Colon (tissue), 2 donors: ENCODE data around the gene BRI3.

Experiments used
- FAIRE-seq: peaks from 2 replicates; lab custom pipeline; 2012; peaks lifted over from hg19 to GRCh38; lab: Jason Lieb, UNC
- donor health status: control.
- donor health status: control.

The BRI3 gene, protein sequence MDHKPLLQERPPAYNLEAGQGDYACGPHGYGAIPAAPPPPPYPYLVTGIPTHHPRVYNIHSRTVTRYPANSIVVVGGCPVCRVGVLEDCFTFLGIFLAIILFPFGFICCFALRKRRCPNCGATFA

DNA sequence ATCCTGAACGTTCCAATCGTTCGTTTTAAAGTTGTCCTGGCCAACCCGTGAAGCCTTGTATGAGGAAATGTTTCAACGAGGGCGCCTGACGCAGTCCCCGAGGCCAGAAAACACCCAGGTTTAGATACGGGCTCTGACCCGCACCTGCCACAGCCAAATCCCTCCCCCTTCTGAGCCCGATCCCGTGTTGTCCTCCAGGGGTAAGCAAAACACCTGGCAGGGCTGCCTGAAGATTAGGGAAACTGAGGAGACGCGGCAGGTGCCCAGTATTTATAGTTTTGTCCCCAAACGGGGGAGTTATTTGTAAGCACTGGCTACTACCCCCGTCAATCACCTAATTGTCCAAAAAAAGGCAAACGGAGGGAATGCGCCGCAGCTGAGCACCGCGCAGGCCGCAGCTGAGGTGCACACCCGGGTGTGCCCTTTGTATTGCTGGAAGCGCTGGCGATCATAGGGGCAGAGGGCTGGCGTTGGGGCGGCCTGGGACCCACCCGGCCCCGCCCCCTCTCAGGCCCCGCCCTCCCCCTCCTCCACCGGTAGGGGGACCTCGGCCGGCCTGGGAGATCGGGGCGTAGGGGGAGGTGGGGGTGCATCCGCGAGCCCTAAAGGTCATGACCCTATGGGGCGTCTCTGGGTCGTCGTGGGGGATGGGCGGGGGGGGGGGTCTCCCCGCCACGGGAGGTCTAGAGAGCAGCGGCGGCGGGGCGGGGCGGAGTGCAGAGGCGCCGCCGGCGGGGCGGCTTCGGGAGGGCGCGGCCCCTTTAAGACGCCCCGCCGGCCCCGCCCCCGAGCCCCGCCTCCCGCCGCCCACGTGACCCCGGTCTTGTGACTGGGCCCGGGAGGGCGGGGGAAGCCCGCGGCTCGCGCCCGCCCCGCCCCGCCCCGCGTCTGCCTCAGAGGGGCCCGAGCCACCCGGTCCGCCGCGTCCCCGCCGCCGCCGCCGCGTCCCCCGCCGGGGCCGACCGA is at the start of gene BRI3:
Gene BRI3 (plus strand): TSS at position 896 of the 966 bp plus-strand sequence. CDS start 110 bp downstream, outside the sequence.
- FAIRE-seq: no peak

DNA sequence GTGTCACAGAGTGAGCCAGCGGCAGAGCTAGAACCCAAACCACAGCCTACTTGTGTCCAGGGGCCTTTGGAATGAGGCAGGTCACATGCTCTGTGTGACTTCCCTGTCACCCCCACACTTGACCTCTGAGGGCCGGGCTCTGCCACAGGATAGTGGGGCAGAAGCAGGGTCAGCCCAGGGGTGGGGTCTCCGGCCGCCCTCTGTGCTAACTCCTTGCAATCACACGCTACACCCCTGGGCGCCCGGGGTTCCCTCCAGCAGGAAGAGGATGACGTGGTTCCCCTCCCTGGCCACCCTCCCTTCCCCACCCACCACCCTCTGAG is 49.3 kb upstream of the BRI3 start:
- FAIRE-seq: no peak

DNA sequence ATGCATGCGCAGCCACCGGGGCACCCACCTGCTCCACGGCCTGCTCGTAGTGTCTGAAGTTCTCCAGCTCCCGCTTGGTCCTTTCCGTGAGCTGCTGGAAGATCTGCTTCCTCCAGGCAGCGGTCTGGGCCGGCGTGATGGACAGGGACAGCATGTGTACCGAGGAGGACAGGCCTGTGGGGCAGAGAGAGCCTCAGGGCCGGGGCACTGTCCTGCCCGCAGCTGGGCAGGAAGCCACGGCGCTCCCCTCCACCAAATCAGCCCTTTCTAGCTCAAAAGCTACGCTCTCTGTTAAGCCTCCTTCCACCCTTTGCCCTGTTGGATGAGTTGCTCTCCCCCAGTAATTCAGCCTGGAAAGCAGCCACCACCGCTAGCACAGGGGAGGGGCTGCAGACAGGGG is 48.7 kb upstream of the BRI3 start:
- no peak for FAIRE-seq

DNA sequence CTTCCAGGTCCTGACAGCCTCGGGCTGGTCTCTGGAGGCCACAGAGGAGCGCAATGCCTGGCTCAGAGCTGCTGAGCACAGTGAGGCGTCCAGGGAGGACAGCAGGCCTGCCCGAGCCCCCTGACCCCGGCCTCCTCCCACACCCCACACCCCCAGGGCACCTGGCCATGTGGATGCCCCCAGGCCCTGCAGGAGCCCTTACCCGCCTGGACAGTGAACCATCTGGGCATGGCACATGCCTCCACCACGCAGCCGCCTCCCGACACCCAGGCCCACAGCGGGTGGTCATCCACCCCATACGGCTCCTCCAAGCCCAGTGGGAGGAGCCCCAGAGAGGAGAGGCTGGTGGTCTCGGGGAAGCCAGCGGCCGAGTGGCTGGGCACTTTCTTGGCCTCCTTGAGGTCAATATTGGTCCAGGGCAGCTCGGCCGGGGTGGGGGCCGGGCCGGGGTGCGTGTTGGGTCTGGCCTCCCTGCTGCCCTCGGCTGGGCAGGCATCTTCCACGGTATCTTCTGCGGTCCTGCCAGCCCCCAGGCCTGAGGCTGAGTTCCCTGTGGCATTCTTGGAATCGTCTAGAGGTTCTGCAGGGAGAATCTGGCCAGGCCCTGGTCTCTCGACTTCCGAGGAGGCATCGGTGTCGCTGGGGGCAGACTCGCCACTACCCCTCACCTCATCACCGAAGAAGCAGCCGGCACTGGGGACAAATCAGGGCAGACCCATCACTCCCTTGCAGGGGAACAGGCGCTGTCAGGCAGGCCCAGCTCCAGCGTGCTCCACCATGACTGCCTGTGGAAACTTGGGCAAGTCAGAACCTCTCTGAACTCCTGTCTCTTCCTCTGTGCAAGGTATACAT is 48.0 kb upstream of the BRI3 start:
- FAIRE-seq: no peak

DNA sequence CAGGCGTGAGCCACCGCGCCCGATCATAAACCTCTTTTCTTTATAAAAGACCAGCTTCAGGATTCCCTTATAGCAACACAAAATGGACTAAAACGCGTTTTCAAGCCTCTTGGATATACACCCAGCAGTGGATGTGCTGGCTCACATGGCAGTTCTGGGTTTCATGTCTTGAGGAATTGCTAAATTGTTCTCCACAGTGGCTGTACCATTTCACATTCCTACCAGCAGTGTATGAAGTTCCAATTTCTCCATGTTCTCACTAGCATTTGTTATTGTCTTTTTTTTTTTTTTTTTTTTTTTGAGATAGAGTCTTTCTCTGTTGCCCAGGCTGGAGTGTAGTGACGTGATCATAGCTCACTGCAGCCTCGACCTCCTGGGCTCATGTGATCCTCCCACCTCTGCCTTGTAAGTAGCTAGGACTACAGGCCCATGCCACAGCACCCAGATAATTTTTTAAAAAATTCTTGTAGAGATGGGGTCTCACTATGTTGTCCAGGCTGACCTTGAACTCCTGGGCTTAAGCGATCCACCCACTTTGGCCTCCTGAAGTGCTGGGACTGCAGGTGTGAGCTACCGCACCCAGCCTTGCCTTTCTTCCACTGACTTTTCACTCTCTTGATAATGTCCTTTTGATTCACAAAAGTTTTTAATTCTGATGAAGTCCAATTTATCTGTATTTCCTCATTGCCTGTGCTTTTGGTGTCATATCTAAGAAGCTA is 46.9 kb upstream of the BRI3 start:
- no peak for FAIRE-seq

DNA sequence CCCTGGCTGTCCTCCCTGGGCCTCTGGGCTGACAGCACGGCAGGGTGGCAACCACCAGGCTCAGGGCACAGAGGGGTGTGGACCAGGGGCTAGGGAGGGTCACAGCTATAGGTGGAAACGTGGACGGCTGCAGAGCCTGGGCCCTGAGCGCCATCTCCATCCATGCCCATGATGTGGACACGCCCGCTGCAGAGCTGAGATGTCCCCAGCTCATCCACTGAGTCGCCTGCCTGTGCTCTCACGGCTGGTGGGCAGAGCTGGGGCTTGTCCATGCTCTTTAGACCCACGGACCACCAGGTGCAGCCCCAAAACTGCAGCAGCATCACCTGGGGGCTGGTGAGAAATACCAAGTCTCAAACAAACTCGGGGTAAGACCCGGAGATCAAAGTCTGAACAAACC is 45.6 kb upstream of the BRI3 start:
- no peak for FAIRE-seq

DNA sequence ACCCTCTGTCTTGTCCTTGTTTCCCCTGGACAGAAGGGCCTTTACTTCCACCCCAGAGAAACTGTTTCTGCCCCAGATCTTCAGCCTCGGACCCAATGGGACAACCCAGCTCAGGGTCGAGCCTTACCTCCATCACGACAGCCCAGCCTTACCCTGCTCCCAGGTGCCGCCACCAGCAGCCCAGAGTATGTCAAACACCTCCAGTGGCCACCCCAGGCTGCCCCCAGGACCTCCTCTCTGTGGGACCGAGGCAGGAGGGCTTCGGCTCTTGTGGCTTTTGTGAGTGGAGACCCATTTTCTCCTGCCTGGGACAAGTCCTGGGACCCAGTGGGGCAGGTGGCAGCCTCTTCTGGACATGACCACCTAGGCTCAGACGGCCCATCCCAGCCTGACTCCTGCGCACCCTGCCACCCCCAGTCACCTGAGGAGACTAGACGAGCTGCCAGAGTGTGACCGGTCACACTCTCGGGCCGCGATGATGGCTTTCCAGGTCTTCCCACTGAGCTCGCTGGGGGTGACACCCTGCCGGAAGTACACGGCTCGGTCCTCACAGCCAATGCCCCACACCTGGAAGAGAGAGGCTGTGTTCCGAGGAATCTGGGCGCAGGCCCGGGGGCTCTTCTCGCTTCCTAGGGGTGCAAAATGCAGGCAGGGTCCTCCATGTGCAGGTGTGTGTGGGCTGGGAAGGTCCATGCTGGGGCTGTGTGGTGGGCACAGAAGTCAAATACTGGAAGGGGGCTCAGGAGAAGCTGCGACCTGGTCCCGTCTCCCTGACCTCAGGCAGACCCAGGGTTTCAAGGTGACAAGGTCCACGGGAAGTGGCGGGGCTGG is 44.9 kb upstream of the BRI3 start:
- no peak for FAIRE-seq

DNA sequence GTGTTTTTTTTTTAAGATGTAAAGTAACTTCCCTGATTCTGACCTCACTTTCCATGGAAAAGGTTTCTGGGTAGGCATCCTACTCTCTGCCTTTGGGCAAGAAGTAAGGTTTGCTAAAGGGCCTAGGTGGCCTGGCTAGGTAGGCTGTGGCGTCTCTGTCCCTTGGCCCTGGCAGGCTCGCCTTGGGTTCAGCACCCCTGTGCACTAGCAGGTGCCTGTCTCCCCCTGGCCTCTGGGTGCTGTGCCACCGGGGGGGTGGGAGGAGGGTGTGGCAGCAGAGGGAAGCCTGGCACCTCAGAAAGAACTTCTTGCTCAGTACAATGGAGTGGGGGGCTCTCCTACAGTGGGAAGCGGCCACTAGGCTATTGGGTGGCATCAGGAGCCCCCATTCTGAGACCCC is 43.4 kb upstream of the BRI3 start:
- no peak for FAIRE-seq

DNA sequence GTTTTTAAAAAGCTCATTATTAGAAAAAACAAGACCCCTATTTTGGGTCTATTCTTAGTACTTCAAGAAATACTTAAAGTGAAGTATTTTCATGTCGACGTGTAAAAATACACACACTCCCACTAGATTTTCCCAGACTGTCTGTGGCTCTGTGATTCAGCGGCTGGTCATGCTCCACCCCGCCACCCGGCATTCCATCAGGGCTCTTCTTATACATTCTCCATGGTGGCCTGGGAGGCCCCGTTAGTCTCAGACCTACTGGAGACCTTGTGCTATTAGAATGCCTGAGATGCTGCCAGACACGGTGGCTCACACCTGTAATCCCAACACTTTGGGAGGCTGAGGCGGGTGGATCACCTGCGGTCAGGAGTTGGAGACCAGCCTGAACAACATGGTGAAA is 42.5 kb upstream of the BRI3 start:
- no peak for FAIRE-seq

DNA sequence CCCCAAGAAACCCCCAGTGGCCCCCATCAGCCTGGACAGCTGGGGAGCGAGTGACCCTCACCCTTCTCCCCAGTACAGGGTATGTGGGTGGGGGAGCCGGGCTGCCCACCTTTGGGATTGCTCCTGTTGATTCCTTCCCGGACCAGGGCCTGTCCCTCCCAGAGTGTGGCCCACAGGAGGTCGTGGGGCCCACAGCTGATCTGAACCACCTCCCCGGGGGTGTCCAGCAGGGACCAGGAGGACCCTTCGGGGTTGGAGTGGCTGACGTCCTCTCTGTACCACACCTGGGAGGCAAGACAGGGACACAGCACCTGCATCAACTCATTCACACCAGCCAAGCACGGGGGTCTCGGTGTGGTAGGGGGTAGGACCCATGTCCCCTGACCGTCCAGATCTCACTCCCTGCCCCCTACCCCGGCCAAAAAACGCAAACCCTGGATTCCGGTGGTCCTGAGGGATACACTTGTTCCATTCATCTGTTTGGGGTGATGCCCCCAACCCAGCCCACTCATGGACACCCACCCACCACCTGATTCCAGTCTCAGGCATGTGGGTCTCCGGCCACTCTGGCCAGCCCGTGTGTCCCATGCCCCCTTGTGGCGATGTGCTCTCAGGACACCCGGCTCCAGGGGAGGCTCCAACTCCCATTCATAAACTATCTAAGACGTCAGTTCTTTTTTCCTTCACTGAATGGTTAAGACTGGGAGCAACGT is 40.4 kb upstream of the BRI3 start:
- FAIRE-seq: no peak

DNA sequence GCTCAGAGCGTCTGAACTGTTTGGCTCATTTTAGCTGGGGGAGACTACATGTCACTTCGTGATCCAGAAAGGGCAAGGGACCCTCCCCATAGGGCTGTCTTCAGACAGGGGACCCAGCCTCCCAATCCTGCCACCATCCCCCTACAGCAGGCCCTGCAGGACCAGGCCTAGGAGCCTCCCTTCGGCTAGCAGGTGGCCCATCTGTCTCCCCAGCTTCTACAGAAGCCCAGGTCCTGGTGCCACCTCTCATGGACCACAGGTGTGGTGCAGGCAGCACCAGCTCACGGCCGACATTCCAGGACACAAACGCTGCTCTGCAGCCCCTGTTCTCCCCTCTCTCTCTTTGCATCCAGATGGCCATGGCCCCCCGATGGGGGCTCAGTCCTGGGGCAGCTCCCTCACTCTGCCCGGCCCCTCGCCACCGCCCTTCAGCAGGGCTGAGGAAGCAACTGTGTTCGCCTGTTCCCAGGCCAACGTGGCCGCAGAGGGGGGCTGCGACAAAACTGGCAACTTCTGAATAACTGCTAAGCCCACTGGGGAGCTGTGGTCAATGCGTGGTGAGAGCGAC is 39.7 kb upstream of the BRI3 start:
- no peak for FAIRE-seq

DNA sequence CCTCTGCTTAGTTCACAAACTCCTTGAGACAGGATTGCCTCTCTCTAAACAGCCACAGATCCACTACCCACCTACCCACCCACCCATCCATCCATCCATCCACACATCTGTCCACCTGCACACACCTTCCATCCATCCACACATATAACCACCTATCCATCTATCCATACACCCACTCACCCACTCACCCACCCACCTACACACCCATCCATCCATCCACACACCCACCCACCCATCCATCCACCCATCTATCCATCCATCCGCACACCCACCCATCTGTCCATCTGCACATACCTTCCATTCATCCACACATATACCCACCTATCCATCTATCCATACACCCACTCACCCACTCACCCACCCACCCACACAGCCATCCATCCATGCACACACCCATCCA is 39.1 kb upstream of the BRI3 start:
- no peak for FAIRE-seq

DNA sequence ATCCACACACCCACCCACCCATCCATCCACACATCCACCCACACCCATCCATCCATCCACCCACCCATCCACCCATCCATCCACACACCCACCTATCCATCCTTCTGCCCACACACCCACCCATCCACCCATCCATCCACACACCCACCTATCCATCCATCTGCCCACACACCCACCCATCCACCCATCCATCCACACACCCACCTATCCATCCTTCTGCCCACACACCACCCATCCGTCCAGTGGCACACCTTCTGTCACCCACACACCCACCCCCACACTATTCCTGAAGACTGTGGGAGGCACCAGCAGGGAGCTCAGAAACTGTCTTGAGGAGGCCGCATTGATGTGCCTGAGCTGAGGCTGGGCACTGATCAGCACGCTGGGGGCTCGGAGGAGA is 38.6 kb upstream of the BRI3 start:
- FAIRE-seq: no peak

DNA sequence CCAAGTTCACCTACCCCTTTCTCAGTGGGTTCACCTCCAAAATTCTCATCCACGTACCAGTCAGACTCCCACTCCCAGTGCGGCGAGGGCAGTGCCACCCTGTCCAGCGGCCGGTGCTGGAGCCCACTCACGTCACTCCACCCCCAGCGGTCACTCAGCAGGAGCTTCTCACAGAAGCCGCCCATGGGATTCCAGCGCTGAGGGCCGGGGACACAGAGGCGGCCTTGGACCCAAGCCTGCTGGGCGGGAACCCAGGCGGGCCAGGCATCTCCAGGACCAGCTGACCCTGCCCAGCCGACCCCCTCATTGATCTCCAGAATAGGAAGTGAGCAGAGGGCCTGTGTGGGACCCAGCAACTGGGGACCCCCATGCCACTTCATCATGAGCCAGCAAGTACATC is 36.6 kb upstream of the BRI3 start:
- FAIRE-seq: no peak

DNA sequence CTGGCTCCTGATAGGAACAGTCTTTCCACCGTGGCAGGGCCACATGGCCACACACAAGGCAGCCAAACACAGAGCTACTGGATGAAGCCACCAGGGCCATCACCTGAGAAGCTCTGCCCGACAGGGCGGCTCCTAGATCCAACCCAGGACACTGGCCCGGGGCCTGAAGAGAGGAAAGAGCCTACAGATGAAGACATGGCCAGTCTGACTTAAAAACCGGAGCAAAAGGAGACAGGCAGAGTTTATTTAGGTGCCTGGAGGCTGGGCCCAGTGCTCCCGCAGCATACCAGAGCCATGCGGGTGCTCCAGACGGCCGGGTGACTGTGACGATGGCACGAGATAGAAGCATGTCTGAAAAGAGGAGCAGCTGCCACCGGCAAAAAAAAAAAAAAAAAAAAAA is 33.3 kb upstream of the BRI3 start:
- no peak for FAIRE-seq

DNA sequence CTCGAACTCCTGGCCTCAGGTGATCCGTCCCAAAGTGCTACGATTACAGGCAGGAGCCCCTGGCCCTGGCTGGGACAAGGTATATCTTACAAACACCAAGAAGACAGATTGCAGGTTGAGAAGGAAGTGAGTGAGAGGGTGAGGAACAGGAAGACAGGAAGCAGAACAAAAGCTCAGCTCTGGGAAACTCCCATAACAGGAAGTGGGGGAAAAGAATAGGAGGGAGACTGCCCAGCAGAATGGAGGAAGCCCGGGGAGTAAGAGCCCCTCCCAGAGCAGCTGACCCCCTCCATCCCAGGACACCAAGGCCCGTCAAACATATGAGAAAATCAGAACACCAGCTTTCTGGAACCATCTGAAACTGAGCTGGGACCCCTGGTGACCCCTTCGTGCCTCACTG is 32.4 kb upstream of the BRI3 start:
- no peak for FAIRE-seq

DNA sequence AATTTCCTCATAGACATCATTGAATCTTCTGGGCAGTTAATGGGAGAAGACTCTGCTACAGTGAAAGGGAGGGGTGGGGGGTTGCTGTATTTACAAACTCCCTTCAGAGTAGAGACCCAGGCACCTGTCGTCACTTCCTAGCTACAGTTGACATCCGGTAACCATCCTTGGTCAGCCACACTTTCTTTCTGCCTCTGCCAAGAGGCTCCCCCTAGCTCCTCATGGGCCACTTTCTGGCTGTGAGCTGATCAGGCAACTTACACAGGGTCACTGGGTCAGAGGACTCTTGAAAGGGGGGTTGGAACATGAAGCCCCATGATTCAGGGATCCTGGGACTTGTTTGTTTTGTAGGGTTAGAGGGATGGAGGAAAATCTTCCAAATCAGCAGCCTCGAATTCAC is 30.7 kb upstream of the BRI3 start:
- FAIRE-seq: no peak

DNA sequence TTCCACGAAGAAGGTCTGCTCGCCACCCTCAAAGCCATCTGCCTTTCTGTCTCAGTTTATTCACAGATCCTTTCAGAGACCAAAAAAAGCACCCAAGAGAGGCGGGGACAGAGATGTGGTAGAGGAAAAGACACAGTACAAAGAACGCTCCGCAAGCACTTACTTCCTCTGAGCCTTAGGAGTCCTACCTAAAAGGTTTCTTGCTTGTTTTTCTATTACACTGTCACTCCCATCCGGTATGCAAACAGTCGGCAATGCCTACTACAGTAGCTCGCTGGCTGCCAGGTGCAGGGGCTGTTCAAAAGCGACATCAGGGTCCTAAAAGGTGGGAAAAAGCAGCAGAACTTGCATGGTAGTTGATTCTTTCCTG is 30.3 kb upstream of the BRI3 start:
- FAIRE-seq: no peak

DNA sequence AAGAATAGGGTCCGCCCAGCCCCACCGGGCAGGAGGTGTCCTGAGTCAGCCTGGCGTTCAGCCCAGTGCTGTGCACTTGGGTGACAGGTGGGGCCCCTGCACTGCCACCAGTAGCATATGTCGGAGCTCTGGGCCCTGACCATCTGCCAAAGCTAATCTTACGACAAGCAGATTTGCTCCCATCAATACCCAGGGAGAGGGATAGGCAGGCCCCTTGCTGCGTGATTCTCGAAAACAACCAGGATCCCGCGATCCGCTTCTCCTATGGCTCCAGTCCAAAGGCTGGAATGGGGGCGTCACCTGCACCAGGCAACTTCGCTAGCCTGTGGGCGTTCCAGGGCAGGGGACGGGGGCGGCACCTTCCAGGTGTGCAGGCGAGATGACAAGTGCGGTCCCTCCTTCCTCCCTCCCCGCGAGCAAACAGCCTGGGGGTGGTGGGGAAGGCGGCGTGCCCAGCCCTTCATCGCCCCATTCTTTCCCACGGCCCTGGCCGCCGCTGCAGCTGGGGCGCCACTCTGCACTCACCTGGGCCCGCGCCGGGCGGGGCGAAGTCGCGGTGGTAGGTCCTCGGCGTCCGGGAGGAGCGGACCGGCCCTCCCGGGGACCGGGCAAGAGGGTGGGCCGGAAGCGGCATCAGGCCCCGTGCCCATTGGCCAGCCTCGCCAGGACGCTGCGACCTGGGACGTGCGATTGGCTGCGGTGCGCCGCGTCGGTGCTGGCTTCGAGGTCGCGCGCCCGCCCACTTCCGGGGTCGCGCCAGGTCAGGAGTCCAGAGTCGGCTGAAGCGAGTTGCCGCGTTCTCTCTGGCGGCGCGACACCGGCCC is 29.7 kb upstream of the BRI3 start, which contains the start of gene TECPR1:
Gene TECPR1 (minus strand): TSS at position 632 of the 824 bp plus-strand sequence. CDS start 6,086 bp downstream, outside the sequence.
- no peak for FAIRE-seq
